Stromal cell of bone marrow (primary cell): ENCODE measurements around the gene RPS27A.
"Not testable (repeated sequence)": the region's sequence is repeated elsewhere in the genome, so short reads cannot be mapped to it uniquely, and the experiment has no call there.

Experiments
- DNase-seq: peaks from one replicate; pipeline ENCODE4 v3.0.0-alpha.2; 2012; ENCODE audit warnings: low read depth

The RPS27A gene

DNA sequence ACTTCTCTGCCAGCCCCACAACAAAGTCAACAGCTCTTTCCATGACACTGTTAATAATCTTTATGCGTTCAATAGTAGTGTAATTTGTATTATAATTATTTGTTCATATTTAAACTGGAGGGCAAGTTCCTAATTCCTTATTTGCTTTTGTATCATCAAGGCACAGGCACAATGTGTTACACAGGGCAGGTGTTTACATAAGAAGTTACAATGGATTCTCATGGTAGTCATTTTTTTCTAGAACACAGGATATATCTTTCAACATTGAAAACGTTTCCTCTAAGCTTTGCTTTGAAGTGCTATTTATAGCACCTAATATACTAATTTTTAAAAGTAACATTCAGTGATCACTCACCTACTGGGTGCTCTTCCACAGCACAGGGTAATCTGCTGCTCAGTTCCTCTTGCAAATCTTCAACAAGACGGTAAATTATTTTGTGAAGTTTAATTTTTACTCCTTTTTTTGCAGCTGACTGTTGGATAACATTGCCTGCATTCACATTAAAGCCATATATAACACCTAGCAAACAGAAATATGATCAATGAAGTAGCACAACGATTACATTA is 7.3 kb downstream of the RPS27A start:
- no peak for DNase-seq

GRCh38 chr2:55241582-55241981 is 9.1 kb downstream of the RPS27A start:
- not testable (repeated sequence) for DNase-seq

GRCh38 chr2:55242617-55243016 is 10.1 kb downstream of the RPS27A start:
- no peak for DNase-seq

GRCh38 chr2:55245411-55245810 is 12.9 kb downstream of the RPS27A start:
- DNase-seq: no peak

- DNase-seq: no peak
Measured at GRCh38 chr2:55247025-55247424, 14.5 kb downstream of the RPS27A start.

DNA sequence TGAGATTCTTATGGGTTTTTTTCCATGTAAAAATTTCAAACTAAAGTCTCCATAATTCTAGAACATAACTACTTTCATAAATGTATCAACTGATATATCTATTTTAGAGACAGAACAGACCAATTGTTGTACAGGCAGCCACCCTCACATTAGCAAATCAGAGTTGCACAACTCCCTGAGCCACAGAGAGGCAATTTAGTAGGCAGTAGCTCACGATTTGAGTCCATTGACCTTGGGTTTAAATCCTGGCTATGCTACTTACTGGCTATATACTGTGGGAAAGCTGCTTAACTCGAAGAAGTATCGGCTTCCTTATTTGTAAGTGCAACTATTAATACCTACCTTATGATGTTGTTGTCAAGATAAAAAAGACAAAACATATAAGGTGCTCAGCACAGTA is 20.3 kb downstream of the RPS27A start:
- no peak for DNase-seq

DNA sequence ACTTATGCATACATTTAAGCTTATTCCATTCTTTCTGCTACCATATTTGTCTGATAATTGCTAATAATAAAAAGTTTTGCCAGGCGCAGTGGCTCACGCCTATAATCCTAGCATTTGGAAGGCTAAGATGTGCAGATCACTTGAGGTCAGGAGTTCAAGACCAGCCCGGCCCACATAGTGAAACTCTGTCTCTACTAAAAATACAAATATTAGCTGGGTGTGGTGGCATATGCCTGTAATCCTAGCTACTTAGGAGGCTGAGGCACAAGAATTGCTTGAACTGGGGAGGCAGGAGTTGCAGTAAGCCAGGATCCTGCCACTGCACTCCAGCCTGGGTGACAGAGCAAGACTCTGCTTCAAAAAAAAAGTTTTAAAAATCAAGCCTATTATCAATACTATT is 27.1 kb downstream of the RPS27A start:
- DNase-seq: not testable (repeated sequence)

GRCh38 chr2:55268288-55268906 is 35.9 kb downstream of the RPS27A start:
- no peak for DNase-seq

DNA sequence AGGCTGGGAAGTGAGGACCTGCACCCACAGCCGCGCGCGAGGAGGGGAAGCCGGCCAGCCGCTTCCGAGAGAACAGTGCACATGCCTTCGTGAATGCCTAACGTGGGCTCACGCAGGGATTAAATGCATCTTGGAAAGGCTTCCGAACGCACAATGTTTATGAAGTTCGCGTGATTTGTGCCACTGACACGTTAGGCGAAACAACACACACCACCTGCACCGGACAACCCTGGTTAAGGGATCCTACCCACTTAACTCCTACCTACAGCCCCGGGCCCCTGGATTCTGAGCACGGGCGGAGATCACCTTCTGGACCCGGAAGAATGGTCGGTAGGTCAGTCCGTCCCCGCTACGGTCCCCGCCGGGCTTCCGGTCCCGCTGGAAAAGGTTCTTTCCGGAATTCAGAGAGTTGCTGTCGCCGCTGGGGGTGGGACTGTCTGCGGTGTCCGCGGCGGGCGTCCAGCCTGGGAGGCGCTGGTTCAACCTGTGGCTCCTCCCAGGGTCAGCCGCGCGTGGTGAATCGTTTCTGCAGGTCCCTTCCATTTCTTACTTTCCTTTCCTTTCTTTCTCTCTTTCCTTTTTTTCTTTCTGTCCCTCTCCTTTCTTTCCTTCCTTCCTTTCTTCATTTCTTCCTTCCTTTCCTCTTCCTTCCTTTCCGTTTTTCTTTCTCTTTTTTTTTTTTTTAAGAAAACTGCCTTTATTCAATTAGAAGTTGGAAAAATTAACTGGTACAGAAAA is 36.6 kb downstream of the RPS27A start, which contains the start of gene MTIF2:
Gene MTIF2 (minus strand): TSS at position 325 of the 738 bp plus-strand sequence. CDS start 5,373 bp downstream, outside the sequence.
- DNase-seq: peak; percentile 85

- DNase-seq: no peak
Measured at GRCh38 chr2:55269645-55269990, 37.1 kb downstream of the RPS27A start.

DNA sequence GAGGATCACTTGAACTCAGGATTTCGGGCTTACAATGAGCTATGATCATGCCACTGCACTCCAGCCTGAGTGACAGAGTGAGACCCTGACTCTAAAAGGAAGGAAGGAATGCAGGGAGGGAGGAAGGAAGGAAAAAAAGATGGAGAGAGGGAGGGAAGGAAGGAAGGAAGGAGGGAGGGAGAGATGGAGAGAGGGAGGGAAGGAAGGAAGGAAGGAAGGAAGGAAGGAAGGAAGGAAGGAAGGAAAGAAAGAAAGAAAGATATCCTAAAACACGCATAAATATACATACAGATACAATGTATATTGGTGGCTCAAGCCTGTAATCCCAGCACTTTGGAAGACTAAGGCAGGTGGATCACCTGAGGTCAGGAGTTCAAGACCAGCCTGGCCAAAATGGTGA is 41.9 kb downstream of the RPS27A start:
- not testable (repeated sequence) for DNase-seq

- no peak for DNase-seq
Measured at GRCh38 chr2:55277310-55277709, 44.8 kb downstream of the RPS27A start.

- not testable (repeated sequence) for DNase-seq
Measured at GRCh38 chr2:55279214-55279835, 46.8 kb downstream of the RPS27A start.

GRCh38 chr2:55279859-55280424 is 47.5 kb downstream of the RPS27A start:
- DNase-seq: not testable (repeated sequence)

GRCh38 chr2:55280851-55281546 is 48.5 kb downstream of the RPS27A start:
- DNase-seq: not testable (repeated sequence)

- peak; percentile 72 for DNase-seq
Measured at GRCh38 chr2:55282110-55282917, 49.8 kb downstream of the RPS27A start.

- DNase-seq: no peak
Measured at GRCh38 chr2:55283083-55283482, 50.6 kb downstream of the RPS27A start.
